H7 (cell line): ENCODE measurements around the gene SPINK6. TPM values are rescaled to one million over a fixed set of nuclear protein-coding genes. Genes with fewer than 3 reads are reported as not detected.

Experiments
- DNase-seq: peaks from one replicate; pipeline ENCODE4 v3.0.0; 2012
- H3K27me3 ChIP-seq: 2 replicates; pipeline ENCODE4 v1.6.0; 2011; ENCODE audit warnings: mild to moderate bottlenecking, low read length; ENCODE audit not compliant: control insufficient read depth, insufficient read depth
- H3K36me3 ChIP-seq: replicated peaks from 2 replicates; pipeline ENCODE4 v1.5.1; 2011; ENCODE audit warnings: low read length; ENCODE audit not compliant: control insufficient read depth, insufficient read depth
- H3K4me3 ChIP-seq: 2 replicates; pipeline ENCODE4 v1.5.1; 2011; ENCODE audit warnings: low read depth, mild to moderate bottlenecking, control low read depth, low read length, moderate library complexity; ENCODE audit not compliant: insufficient read depth
- total RNA-seq: library from RNA; depleted of rRNA; stranded (reverse); fragments of >200 nt; shearing (Covaris generic); gene quantifications from 2 replicates; pipeline ENCODE4 v1.2.3, GENCODE V29; 2014

Gene SPINK6
- total RNA-seq, 1 experiment from 2014 or later: not detected

GRCh38 chr5:148205044-148205806 is 2.4 kb downstream of the SPINK6 start:
- no peak for DNase-seq
- Histone ChIP-seq H3K36me3 (no peaks in the 10 kb centered on the region), H3K4me3 (no peak overlapping the region), H3K27me3 (no peaks in the 10 kb centered on the region)

GRCh38 chr5:148205865-148206264 is 3.0 kb downstream of the SPINK6 start:
- H3K4me3 ChIP-seq: no peak overlapping the region
- H3K27me3 ChIP-seq: no peaks in the 10 kb centered on the region
- DNase-seq: no peak
- no peaks in the 10 kb centered on the region for H3K36me3 ChIP-seq

DNA sequence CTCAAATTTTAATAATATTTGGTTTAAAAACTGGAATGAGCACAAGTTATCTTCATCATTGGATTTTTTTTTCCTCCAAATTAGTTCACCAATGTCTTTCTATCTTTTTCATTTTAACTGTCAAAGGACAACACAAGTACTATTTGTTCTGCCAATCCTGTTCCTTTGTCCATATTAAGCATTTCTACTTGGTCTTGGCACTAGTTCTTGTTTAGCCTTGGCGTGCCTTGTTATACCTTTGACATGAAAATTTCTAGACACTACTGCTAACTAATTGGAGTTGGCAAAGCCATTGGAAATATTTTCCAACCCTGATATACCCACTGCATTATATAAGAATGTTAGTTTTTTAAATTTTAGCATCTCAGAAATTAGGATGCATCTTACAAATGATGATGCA is 3.8 kb downstream of the SPINK6 start:
- Histone ChIP-seq H3K27me3 (no peaks in the 10 kb centered on the region), H3K36me3 (no peaks in the 10 kb centered on the region), H3K4me3 (no peak overlapping the region)
- no peak for DNase-seq

GRCh38 chr5:148208226-148208625 is 5.4 kb downstream of the SPINK6 start:
- no peaks in the 10 kb centered on the region for H3K27me3 ChIP-seq
- no peak for DNase-seq
- no peak overlapping the region for H3K4me3 ChIP-seq
- H3K36me3 ChIP-seq: no peaks in the 10 kb centered on the region

- no peaks in the 10 kb centered on the region for H3K36me3 ChIP-seq
- DNase-seq: no peak
- no peak overlapping the region for H3K4me3 ChIP-seq
- no peaks in the 10 kb centered on the region for H3K27me3 ChIP-seq
These were observed 6.4 kb downstream of the SPINK6 start for GRCh38 chr5:148209151-148209770.

GRCh38 chr5:148214665-148215185 is 11.9 kb downstream of the SPINK6 start:
- DNase-seq: no peak
- H3K4me3 ChIP-seq: no peak overlapping the region
- no peaks in the 10 kb centered on the region for H3K27me3 ChIP-seq
- no peaks in the 10 kb centered on the region for H3K36me3 ChIP-seq

- DNase-seq: no peak
These were observed 18.7 kb downstream of the SPINK6 start for GRCh38 chr5:148221508-148221907.

DNA sequence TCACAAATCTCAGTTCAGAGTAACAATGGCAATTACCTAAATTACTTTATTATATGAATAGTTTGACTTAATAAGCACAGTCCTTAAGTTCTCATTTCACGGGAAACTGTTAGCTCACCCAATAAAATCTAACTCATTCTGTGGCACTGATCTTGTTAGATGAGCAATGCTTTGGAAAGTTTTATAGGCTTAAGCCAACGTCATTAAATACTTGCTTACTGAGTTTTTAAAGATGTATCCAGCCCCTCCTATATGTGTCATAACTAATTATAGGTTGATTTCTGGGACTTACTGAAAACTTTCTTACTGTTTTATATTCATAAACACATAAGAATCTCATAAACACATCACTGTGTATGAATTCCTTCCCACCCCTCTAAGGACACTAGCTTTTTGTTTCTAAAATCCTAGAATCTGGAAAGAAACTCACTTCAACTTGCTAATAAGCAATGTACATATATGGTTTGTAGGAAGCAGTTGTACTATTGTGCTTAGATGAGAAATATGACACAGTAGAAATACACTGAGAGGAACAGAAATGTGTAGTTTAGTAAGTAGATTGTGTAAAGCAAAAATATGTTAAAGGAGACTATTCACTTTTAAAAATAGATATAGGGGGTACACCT is 21.4 kb downstream of the SPINK6 start:
- Histone ChIP-seq H3K27me3 (no peaks in the 10 kb centered on the region), H3K36me3 (no peaks in the 10 kb centered on the region), H3K4me3 (no peak overlapping the region)
- no peak for DNase-seq

More at GRCh38 chr5:148221508-148221907, 18.7 kb downstream of the SPINK6 start:
- Histone ChIP-seq H3K36me3 (no peaks in the 10 kb centered on the region), H3K27me3 (no peaks in the 10 kb centered on the region), H3K4me3 (no peak overlapping the region)

- H3K36me3 ChIP-seq: no peaks in the 10 kb centered on the region
- H3K4me3 ChIP-seq: no peak overlapping the region
- no peaks in the 10 kb centered on the region for H3K27me3 ChIP-seq
- DNase-seq: no peak
These were observed 25.6 kb downstream of the SPINK6 start for GRCh38 chr5:148228392-148228984.

DNA sequence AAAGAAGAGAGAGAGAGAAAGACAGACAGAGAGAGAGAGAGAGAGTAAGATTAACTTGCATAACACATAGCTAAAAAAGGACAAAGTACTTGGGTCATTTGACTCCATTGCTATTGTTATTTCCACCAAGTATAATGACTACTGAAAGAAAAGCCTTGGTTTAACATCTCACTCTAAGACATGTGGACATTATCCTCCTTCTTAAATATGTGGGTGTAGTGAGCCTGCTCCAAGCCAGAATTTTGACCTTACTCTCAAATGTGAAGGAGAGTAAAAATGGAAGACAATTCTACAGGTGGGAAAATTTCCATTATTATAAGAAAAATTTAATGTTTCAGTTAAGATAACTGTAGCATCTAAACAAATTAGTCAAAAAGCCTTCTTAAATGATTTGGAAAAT is 27.0 kb downstream of the SPINK6 start:
- Histone ChIP-seq H3K27me3 (no peaks in the 10 kb centered on the region), H3K4me3 (no peak overlapping the region), H3K36me3 (no peaks in the 10 kb centered on the region)
- no peak for DNase-seq

- DNase-seq: no peak
- H3K4me3 ChIP-seq: no peak overlapping the region
- no peaks in the 10 kb centered on the region for H3K36me3 ChIP-seq
- H3K27me3 ChIP-seq: no peaks in the 10 kb centered on the region
These were observed 27.4 kb downstream of the SPINK6 start for GRCh38 chr5:148230240-148230639.

- Histone ChIP-seq H3K36me3 (no peaks in the 10 kb centered on the region), H3K27me3 (no peaks in the 10 kb centered on the region), H3K4me3 (no peak overlapping the region)
- no peak for DNase-seq
These were observed 35.1 kb downstream of the SPINK6 start for GRCh38 chr5:148237785-148238417.

- no peaks in the 10 kb centered on the region for H3K36me3 ChIP-seq
- DNase-seq: no peak
- H3K4me3 ChIP-seq: no peak within 1 kb of the TSS
- no peaks in the 10 kb centered on the region for H3K27me3 ChIP-seq
These were observed 35.6 kb downstream of the SPINK6 start, which contains the start of gene MARCOL for GRCh38 chr5:148238418-148238794. TSS of gene MARCOL (plus strand) at chr5:148238525. CDS start at chr5:148238598, 73 bp downstream.

DNA sequence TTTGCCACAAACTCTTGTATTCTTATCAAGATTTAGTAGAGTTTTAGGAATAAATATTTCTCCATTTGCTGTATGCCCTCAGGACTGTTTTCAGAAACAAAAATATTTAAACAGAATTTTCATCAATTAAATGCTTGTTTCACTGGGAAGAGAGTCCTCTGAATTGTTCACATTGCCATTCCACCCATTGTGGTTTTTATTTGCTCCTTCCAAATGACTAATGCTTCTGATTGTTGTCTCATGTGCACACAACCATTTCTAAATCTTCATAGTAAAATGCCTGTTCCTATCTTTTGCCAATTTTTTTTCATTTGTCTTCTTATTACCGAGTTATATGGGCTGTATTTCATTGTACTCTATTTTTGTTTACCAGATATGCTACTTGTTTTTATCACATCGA is 46.1 kb downstream of the SPINK6 start:
- H3K27me3 ChIP-seq: no peaks in the 10 kb centered on the region
- no peaks in the 10 kb centered on the region for H3K36me3 ChIP-seq
- no peak overlapping the region for H3K4me3 ChIP-seq
- DNase-seq: no peak
